GM18519 (cell line): ENCODE results near the gene GCFC2.

ENCODE experiments used
- ATAC-seq: cut with Tn5 transposase; IDR thresholded peaks from one replicate; pipeline ENCODE4 v1.9.1; 2021; ENCODE audit warnings: mild to moderate bottlenecking, moderate library complexity; ENCODE audit not compliant: unreplicated experiment, low FRiP score

GCFC2 gene

GRCh38 chr2:75632813-75633212 lies 77.9 kb downstream of the GCFC2 start:
- no peak for ATAC-seq

- no peak for ATAC-seq
Measured at GRCh38 chr2:75632091-75632701, 78.5 kb downstream of the GCFC2 start.

DNA sequence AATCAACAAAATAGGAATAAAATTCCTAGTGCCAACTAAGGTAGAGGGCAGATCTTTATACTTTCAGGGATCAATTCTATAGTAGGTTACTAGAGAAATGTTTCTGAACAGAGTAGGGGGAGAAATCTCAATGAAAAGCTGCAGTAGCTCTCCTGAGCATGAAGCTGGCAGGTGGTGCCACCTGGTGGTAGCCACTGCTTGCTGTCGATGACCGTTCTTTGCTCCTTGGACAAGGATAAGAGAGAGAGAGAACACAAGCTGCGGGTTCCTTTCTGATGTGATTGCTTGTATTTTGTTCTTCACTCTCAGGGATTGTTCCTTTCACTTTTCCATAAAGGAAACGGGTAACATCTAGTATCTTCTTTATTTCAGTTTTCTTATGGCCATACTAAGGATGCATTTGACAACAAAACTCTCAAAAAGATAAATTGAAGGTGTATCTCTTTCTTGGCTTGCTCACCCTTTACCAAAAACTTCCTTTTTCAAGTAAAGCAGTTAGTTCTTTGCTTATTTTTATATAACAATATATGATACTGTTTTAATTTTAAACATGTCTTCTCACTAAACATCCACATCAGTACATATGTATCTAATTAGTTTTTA lies 82.7 kb downstream of the GCFC2 start:
- peak; percentile 95 for ATAC-seq

GRCh38 chr2:75622929-75623328 lies 87.8 kb downstream of the GCFC2 start:
- no peak for ATAC-seq

DNA sequence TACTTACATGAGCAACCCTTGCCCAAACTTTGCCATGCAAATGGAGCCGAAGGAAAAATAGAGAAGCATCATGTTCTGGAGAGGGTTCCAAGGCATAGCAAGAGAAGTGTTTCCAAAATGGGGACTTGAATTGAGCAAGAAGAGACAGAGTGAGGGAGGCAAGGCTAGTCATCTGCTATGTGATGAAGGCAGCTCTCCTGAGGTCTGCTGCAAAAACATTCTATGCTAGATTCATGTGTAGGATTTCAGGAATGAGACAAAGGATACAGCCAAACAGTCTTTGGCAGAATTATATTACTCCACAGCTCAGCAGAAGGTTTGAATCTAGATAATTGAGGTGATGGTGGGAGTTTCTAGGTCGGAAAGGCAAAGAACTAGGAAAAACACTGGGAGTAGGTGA lies 88.2 kb downstream of the GCFC2 start:
- ATAC-seq, result no peak

GRCh38 chr2:75621228-75621627 lies 89.5 kb downstream of the GCFC2 start:
- no peak for ATAC-seq

DNA sequence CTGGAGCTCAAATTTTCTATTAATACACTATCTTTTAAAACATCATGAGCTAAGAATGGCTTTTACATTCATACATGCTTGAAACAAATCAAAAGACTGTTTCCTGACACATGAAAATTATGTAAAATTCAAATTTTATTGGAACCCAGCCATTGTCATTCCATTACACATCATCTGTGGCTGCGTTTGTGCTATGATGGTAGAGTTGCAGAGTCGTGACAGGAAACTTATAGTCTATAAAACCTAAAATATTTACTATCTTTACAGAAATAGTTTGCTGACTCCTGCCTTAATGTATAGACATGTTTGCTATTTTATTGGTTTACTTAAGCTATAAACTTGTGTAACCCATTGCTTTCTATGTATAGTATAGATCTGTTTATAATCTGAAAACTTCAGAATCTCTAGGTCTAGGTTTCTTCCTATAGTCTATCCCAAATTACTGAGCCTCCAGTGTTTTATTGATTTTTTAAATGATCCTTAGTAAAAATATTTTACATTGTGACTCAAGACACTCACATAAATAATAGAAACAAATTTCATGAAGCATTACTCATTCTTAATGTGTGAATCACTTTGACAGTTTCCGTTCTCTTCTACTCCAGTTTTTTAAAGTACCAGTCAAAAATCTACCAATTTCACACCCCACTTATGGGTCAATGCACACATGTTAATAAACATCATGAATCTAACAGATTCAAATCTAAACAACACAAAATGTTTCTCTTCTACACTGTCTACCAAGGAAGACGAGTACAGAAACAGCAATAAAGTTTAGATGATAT lies 90.6 kb downstream of the GCFC2 start:
- ATAC-seq, result no peak

- ATAC-seq, result no peak
Measured at GRCh38 chr2:75616933-75617332, 93.8 kb downstream of the GCFC2 start.

GRCh38 chr2:75616406-75616805 lies 94.3 kb downstream of the GCFC2 start:
- ATAC-seq, result no peak

GRCh38 chr2:75614162-75614651 lies 96.5 kb downstream of the GCFC2 start:
- no peak for ATAC-seq

GRCh38 chr2:75612862-75613243 lies 97.9 kb downstream of the GCFC2 start:
- ATAC-seq, result no peak
